Fibroblast of skin of back (primary cell): ENCODE measurements around the gene GON7.

Source experiments
- DNase-seq: peaks from one replicate; pipeline ENCODE4 v3.0.0-alpha.2; 2013

Gene GON7

GRCh38 chr14:93156693-93157369 lies 50.0 kb downstream of the GON7 start:
- no peak for DNase-seq

DNA sequence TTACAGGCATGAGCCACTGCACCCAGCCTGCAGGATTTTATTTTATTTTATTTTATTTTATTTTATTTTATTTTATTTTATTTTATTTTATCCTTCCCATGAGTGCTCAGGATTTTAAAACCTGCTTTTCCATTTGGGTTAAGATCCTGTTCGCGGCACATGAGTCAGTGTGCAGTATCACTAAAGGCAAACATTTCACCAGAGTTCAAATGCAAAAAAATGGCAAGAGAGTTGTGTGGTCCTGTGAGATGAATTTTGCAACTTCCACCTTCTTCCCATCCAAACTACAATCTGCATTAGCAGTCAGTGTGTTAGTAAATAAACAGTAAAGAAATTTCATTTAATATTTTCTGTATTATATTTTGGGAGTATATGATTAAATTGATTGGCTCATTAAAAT lies 51.2 kb downstream of the GON7 start:
- no peak for DNase-seq

- no peak for DNase-seq
Observed at GRCh38 chr14:93153121-93153520, 53.7 kb downstream of the GON7 start.
